Renal pelvis (tissue), 4 donors: ENCODE data around the gene MT1H. TPM values are rescaled to one million over a fixed set of nuclear protein-coding genes. Genes with fewer than 3 reads are reported as not detected.
A peak's percentile ranks its signal among the peaks of the same experiment; 100 is the strongest.

Experiments used
- DNase-seq: peaks from one replicate; pipeline ENCODE4 v3.0.0-alpha.2; 2013
- polyA plus RNA-seq, 3 donors: library from polyadenylated mRNA; unstranded; fragments of 120-200 nt; gene quantifications; one replicate each; pipeline ENCODE4 v1.2.1, GENCODE V29; 2013; ENCODE audit not compliant: insufficient read length in 3 of 3

The MT1H gene
- polyA plus RNA-seq, 3 donors: 5.8 to 27.8 (median 18.4) TPM

- DNase-seq: no peak
Measured at GRCh38 chr16:56682703-56683397, 13.2 kb downstream of the MT1H start.

- DNase-seq: no peak
Measured at GRCh38 chr16:56683424-56684172, 14.0 kb downstream of the MT1H start.

- DNase-seq: no peak
Measured at GRCh38 chr16:56684256-56684925, 14.8 kb downstream of the MT1H start.

- DNase-seq: no peak
Measured at GRCh38 chr16:56684926-56685590, 15.4 kb downstream of the MT1H start.

DNA sequence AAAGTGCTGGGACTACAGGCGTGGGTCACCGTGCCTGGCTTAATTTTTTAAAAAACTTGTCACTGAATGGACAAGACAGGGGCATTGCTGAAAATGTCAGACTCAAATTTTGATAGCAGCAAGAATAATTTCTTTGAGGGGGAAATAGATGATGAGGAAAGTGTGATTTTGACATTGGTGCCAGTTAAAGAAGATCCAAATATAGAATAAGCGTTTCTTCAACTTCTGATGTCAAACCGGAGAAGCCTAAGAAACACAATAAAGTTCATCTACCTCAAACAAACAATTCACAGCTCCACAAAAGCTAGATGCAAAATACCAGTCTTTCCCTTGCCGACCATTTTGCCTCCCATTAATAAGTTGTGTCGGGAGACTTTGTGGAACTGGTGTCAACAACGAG is 17.1 kb downstream of the MT1H start:
- DNase-seq: no peak

GRCh38 chr16:56688762-56689161 is 19.1 kb downstream of the MT1H start:
- no peak for DNase-seq

- DNase-seq: no peak
Measured at GRCh38 chr16:56689171-56689570, 19.6 kb downstream of the MT1H start.

DNA sequence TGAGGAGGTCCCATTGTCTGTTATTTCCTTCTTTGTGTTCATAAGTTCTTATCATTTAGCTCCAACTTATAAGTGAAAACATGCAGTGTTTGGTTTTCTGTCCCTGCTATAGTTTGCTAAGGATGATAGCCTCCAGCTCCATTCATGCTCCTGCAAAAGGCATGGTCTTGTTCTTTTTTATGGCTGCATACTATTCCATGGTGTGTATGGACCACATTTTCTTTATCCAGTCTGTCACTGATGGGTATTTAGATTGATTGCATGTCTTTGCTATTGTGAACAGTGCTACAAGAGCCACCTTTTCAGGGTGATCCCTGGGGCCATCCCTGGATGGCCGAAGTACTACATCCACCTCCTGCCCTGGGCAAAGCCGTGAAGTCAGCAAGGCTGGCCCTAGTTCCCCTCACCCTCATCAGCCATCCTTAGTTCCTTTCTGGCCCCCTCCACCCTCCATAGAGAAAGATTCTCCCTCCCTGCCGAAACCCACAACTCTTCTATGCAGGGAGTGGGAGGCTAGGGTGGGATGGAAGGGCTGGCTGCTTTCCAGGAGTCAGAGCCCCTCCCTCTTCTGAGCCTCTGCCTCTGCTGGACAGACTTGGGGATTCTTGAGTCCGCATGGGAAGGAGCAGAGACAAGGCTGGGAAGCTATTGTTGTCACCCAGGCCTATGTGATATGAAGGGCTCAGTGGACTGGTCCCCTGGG is 21.0 kb downstream of the MT1H start:
- DNase-seq: no peak

DNA sequence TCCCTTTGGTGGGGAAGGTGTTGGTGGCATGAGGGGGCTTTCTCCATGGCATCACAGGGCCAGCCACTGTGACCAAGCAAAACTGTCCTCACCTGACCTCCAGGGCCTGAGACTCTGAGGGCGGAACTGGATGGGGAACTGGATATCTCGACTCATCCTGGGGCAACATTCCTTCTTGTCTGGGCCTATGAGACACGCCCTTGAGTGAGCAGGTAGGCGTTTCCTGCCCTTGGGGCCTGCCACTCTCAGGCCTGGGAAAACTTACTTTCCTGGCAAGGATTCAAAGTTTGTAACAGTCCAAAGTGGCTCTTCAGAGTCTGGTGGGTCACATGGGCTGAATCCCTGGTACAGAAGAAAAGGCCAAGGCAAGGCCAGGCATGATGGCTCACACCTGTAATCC is 22.3 kb downstream of the MT1H start:
- peak; percentile 57 for DNase-seq

DNA sequence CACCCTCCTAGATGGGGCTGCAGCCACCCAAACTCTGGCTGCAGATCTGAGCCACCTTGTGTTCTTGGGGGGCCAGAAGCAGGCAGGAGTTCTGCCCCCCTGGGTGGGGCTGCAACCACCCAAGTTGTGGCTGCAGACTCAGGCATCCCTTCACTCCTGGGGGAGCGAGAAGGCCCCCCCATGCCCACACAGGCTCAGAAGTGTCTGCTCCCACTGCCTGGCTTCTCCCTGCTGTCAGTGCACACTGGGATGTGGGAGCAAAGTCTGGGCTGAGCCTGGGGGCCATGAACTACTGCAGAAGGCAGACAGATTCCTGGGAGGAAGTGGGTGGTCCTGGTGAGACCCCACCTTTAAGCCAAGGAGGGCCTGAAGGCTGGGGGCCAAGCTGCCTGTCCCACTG is 25.6 kb downstream of the MT1H start:
- DNase-seq: no peak

DNA sequence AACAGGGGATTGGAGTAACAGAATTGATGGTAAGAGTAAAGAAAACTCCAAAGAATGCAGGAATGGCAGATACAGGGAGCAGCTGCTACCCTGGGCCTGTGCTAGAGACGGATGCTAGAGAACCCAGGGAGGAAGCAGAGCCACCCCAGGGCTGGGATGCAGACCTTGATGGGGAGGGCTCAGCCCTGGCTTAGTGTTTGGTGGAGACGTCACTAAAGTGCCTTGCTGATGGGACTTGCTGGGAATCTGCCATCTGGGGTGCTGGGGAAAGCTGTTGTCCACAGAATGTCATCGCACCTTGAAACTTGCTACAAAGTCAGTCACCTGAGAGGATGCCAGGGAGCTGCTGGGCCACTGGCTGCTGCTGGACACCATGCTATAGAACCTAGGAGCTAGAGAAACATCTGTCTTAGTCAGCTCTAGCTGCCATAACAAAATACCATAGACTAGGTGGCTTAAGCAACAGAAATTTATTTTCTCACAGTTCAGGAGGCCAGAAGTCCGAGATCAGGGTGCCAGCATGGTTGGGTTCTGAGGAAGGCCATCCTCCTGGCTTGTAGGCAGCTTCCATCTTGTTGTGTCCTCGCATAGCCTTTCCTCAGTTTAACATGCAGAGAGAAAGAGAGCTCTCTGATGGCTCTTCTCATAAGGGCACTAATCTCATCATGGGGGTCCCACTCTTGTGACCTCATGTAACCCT is 28.0 kb downstream of the MT1H start:
- no peak for DNase-seq

GRCh38 chr16:56700195-56700594 is 30.6 kb downstream of the MT1H start:
- DNase-seq: no peak

- DNase-seq: no peak
Measured at GRCh38 chr16:56700631-56701030, 31.0 kb downstream of the MT1H start.

DNA sequence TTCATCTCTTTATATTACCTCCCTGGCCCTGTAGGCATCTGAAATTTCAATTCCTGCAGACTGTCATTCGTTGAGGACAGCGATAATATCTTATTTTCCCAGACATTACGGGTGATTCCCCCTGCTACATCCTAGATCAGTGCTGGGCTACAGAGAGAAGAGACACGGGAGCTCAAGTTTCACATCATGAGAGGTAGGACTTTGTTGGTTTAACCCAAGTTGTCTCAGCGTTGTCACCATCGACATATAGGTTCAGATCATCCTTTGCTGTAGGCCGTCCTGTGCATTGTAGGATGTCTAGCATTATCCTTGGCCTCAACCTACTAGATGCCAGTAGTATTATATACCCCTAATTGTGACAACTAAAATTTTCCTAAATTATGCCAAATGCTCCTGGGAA is 31.9 kb downstream of the MT1H start:
- no peak for DNase-seq

DNA sequence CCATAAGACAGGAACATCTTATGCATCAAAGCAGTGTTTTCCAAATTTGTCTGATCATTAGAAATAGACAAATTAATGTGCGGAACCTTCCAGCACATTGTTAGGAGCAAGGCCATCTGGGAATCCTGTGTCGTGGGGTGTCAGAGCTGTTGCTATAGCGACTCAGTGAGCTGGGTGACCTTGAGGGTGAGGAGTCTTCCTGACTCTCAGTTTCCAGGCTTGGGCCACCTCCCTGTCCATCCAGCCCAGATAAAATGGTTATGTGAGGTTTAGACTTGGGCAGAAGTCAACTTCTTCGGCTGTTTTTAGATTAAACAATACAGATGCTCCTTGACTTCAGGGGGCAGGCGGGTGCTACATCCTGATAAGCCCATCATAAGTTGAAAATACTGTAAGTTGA is 33.2 kb downstream of the MT1H start:
- DNase-seq: no peak

GRCh38 chr16:56708525-56709442 is 39.2 kb downstream of the MT1H start:
- no peak for DNase-seq

- no peak for DNase-seq
Measured at GRCh38 chr16:56709443-56710040, 39.9 kb downstream of the MT1H start.

- DNase-seq: no peak
Measured at GRCh38 chr16:56710181-56710737, 40.6 kb downstream of the MT1H start.

DNA sequence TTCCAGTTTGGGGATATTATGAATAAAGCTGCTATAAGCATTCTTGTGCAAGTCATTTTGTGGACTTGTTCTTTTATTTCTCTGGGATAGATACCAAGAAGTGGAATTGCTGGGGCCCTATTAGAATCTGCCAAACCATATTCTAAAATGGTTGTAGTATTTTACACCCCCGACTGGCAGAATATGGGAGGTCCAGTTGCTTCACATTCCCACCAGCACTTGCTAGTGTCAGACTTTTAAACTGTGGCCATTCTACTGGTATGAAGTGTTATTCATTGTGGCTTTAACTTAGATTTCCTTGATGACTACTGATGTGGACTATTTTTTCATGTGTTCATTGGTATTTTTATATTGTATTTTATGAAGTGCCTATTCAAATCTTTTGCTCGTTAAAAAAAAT is 42.2 kb downstream of the MT1H start:
- DNase-seq: no peak
